Psoas muscle (tissue), 8 donors: ENCODE measurements around the gene PCCB. TPM values are rescaled to one million over a fixed set of nuclear protein-coding genes. Genes with fewer than 3 reads are reported as not detected.

Experiments used
- ATAC-seq, 4 donors: fragments of 200-7000 bp; cut with Tn5 transposase; one replicate each; pipeline ENCODE4 v1.9.1; 2020; ENCODE audit warnings: moderate library complexity in 3 of 4, mild to moderate bottlenecking in 2 of 4
- DNase-seq, 2 donors: peaks; one replicate each; pipeline ENCODE4 v3.0.0-alpha.2; 2020
- H3K27ac ChIP-seq: fragments of 200-600 bp; one replicate; pipeline ENCODE4 v1.8.0; 2022
- H3K27me3 ChIP-seq, 3 donors: fragments of 200-600 bp in 1 of 3; one replicate each; pipeline versions ENCODE4 v1.6.1 to v1.8.0; 2013 to 2022; ENCODE audit warnings: low read length in 2 of 3, mild to moderate bottlenecking in 2 of 3, moderate library complexity in 1 of 3; ENCODE audit not compliant: insufficient read depth in 3 of 3
- H3K36me3 ChIP-seq, 2 donors: fragments of 200-600 bp in 1 of 2; one replicate each; pipeline versions ENCODE4 v1.6.1 to v1.8.0; 2013 to 2022; ENCODE audit warnings: low read depth in 1 of 2, mild to moderate bottlenecking in 1 of 2, moderate library complexity in 1 of 2; ENCODE audit not compliant: insufficient read depth in 1 of 2
- H3K4me1 ChIP-seq: fragments of 200-600 bp; one replicate; pipeline ENCODE4 v1.8.0; 2022
- H3K4me3 ChIP-seq: fragments of 200-600 bp; one replicate; pipeline ENCODE4 v1.8.0; 2022; ENCODE audit warnings: mild to moderate bottlenecking
- H3K9me3 ChIP-seq: fragments of 200-600 bp; one replicate; pipeline ENCODE4 v1.8.0; 2022
- CTCF ChIP-seq: fragments of 200-600 bp; IDR thresholded peaks from one replicate; pipeline ENCODE4 v1.8.0; 2022; ENCODE audit warnings: antibody characterized with exemption
- WGBS, 3 donors: extraction: QIAGEN DNeasy Blood & Tissue Kit; methylation state at CpG; one replicate each; pipeline versions ENCODE4 v1.1.6 to v1.1.7; 2013; 5-methylcytosine and 5-hydroxymethylcytosine counted together
- intact Hi-C, 2 donors: fragments of 100-400 bp; cut with DNase I; formaldehyde crosslinking; loops; one replicate each; pipeline versions ENCODE4 v1.11.0 to v1.14.2; 2022
- polyA plus RNA-seq, 3 donors: library from polyadenylated mRNA; stranded (reverse); fragments of 200-250 nt; gene quantifications; one replicate each; pipeline ENCODE4 v1.2.3, GENCODE V29; 2013
- total RNA-seq, 4 donors: library from RNA; stranded (reverse); fragmentation: NEBNext Ultra II Directional in 2 of 4; extraction: Animal tissue kit (Norgen Biotek cat#: 25700) in 2 of 4; gene quantifications; one replicate each; pipeline versions ENCODE4 v1.2.1 to v1.2.4, GENCODE V29; 2021 to 2023
- donor health status: healthy with polysubstance abuse.
- donor health status: DM: no; HTN: no; CAD: no; lungs with moderate emphysema.
- donor health status: Bipolar disorder and iron deficiency.
- donor health status: healthy.
- donor health status: DM: yes; HTN: yes; CAD: no.
- donor health status: DM: no; HTN: no; CAD: no.
- donor health status: DM: no; HTN: no; CAD: no.
- donor health status: DM: yes; HTN: yes; CAD: no.

The PCCB gene
- total and polyA plus RNA-seq, 7 donors, result 20.0 to 60.4 (median 36.4) TPM

GRCh38 chr3:136232413-136232812 lies 17.7 kb upstream of the PCCB start:
- Histone ChIP-seq H3K27me3 (no peaks in the 10 kb centered on the region), H3K4me1 (no peaks in the 10 kb centered on the region), H3K4me3 (no peak overlapping the region), H3K9me3 (no peaks in the 10 kb centered on the region), H3K27ac (no peak overlapping the region), H3K36me3 (no peaks in the 10 kb centered on the region)
- TF ChIP-seq CTCF, result no peak
- DNase-seq (no peak), ATAC-seq (no peak)
- 77 to 85% (median 81%) methylated on average over 2 of the region's 2 CpGs for WGBS, 3 donors
- intact Hi-C loops, result no loop called here

GRCh38 chr3:136235545-136235944 lies 14.6 kb upstream of the PCCB start:
- Histone ChIP-seq H3K9me3 (no peaks in the 10 kb centered on the region), H3K27ac (no peak overlapping the region), H3K4me3 (no peak overlapping the region), H3K36me3 (no peaks in the 10 kb centered on the region), H3K27me3 (no peaks in the 10 kb centered on the region), H3K4me1 (no peaks in the 10 kb centered on the region)
- no peak for TF ChIP-seq CTCF
- ATAC-seq (no peak), DNase-seq (no peak)
- WGBS, 3 donors, result 81 to 91% (median 86%) methylated on average over 1 of the region's 1 CpG
- intact Hi-C loops, result no loop called here

- ATAC-seq, result no peak
- intact Hi-C loops, result no loop called here
These were observed 14.0 kb upstream of the PCCB start for GRCh38 chr3:136236109-136236508.

GRCh38 chr3:136237103-136237502 lies 13.0 kb upstream of the PCCB start:
- Histone ChIP-seq H3K27ac (no peak overlapping the region), H3K9me3 (no peaks in the 10 kb centered on the region), H3K36me3 (no peaks in the 10 kb centered on the region), H3K4me3 (no peak overlapping the region), H3K27me3 (no peaks in the 10 kb centered on the region), H3K4me1 (no peaks in the 10 kb centered on the region)
- 88 to 91% (median 91%) methylated on average over 1 of the region's 1 CpG for WGBS, 3 donors
- DNase-seq, result no peak
- ATAC-seq, result no peak
- intact Hi-C loops, result no loop called here
- TF ChIP-seq CTCF, result no peak

More at GRCh38 chr3:136236109-136236508, 14.0 kb upstream of the PCCB start:
- TF ChIP-seq CTCF, result no peak
- no peaks in the 10 kb centered on the region for H3K9me3 ChIP-seq
- no peaks in the 10 kb centered on the region for H3K27me3 ChIP-seq
- 73 to 80% (median 74%) methylated on average over 2 of the region's 2 CpGs for WGBS, 3 donors
- no peak overlapping the region for H3K27ac ChIP-seq
- no peaks in the 10 kb centered on the region for H3K4me1 ChIP-seq
- H3K4me3 ChIP-seq, result no peak overlapping the region
- H3K36me3 ChIP-seq, result no peaks in the 10 kb centered on the region
- DNase-seq, result no peak

GRCh38 chr3:136237961-136238649 lies 12.0 kb upstream of the PCCB start:
- intact Hi-C loops, result no loop called here
- ATAC-seq (no peak), DNase-seq (no peak)
- H3K36me3 ChIP-seq, result no peaks in the 10 kb centered on the region
- H3K9me3 ChIP-seq, result no peaks in the 10 kb centered on the region
- H3K4me3 ChIP-seq, result no peak overlapping the region
- WGBS, 3 donors, result 85 to 88% (median 87%) methylated on average over 4 of the region's 4 CpGs
- no peak for TF ChIP-seq CTCF
- no peaks in the 10 kb centered on the region for H3K4me1 ChIP-seq
- H3K27ac ChIP-seq, result no peak overlapping the region
- H3K27me3 ChIP-seq, result no peaks in the 10 kb centered on the region
